GM10847 (cell line): ENCODE measurements around the gene GOLIM4.

Experiments
- POLR2A ChIP-seq: IDR thresholded peaks from 2 replicates; pipeline ENCODE4 v1.6.1; 2011; ENCODE audit not compliant: insufficient read length; ENCODE audit errors: extremely low read depth

The GOLIM4 gene

DNA sequence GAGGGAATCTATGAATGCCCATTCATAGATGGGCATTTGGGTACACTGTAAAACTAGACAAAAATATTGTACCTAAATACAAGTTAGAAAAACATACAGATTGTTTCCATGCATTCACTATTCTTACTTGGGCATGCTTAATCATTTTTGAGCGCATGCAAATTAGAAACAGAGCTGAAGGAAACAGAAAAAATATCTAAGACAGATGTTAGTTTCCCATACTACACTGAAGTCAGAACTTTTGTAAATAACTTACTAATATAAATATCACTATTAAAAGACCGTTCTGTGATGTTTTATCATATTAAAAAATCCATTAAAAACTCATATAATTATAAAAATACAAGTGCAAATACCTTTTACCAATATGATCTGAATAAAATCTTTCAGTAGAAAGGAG lies 58.7 kb downstream of the GOLIM4 start:
- no peak for TF ChIP-seq POLR2A

DNA sequence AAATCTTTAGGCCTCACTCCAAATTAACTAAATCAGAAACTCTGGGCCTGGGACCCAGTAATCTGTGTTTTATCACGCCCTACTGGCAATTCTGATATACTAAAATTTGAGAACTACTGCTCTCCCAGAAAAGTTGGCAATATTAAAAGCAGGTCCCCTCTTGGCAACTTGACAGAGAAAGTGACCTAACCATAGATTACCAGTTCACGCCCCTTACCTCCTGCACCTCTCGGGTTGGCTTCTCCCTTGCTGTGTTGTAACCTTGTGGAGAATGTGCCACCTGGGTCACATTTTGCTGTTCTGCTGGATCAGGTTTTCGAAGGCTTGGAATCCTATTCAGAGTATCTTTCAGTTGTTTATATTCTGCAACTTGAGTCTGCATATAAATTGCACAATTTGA lies 59.1 kb downstream of the GOLIM4 start:
- TF ChIP-seq POLR2A: no peak

DNA sequence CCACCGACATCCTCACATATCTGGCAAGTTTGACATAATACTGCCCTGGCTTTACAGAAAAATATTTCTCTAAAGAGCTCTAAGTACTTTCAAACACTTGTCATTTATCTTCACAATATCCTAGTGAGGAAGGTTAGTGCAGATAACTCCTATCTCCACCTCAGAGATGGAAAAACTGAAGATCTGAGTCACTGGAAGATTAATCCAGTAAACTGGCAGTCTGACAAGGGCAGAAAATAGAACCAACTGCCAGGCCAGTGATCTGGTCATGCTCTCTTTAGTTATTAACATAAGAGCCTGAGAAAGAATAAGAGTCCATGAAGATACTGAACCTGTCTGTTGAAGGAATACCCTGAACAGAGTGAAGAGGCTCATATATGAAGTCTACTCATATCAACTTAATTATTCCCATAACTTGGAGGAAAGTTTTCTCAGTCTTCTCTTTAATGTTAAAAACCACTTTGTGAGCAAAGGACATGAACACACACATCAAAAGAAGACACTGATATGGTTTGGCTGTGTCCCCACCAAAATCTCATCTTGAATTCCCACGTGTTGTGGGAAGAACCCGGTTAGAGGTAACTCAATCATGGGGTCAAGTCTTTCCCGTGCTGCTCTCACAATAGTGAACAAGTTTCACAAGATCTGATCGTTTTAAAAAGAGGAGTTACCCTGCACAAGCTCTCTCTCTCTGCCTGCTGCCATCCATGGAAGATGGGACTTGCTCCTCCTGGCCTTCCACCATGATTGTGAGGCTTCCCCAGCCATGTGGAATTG lies 61.4 kb downstream of the GOLIM4 start:
- no peak for TF ChIP-seq POLR2A

DNA sequence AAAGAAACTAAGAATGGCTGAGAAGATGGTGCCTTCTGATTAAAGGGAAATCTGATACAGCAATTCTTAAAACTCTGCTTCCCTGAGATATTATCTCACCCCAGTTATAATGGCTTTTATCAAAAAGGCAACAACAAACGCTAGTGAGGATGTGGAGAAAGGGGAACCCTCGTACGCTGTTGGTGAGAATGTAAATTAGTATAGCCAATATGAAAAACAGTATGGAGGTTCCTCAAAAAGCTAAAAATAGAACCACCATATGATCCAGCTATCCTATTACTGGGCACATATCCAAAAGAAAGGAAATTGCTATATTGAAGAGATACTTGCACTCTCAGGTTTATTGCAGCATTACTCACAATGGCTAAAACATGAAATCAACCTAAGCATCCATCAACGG lies 65.1 kb downstream of the GOLIM4 start:
- TF ChIP-seq POLR2A: no peak

DNA sequence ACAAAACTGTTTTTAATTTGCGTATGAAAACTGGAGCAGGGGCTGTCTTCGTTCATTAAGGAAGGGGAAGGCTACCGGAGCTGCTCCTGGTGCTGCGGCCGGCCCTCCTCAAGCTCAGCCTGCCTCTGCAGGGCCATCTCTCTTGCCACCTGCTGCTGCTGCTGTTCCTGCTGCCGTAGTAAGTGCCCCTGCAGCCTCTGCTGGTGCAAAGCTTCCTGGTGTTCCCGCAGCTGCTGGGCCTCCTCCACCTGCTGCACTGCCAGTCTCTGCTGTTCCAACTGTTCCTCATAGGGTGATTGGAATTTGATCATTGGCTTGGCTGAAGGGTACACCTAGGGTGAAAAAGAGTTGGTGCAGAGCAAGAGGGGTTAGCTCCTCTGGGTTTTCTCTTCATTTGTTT lies 66.0 kb downstream of the GOLIM4 start:
- no peak for TF ChIP-seq POLR2A

DNA sequence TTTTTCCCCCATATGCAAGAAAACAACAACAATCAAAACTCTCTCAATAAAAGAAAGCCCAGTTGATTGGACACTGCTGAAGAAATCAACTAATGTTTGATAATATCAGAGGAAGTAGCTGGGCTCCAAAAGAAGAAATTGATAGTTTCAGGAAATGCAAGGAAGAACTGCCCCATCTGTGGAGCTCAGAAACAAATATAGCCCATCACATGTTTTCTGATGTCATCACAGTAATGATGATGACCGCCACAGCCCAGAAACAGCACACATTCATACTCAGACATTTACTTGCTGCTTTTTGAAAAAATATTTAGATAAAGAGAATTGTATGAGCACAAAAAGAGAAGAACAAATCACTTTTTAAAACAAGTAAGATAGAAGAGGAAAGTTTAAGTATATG lies 67.6 kb downstream of the GOLIM4 start:
- TF ChIP-seq POLR2A: no peak

DNA sequence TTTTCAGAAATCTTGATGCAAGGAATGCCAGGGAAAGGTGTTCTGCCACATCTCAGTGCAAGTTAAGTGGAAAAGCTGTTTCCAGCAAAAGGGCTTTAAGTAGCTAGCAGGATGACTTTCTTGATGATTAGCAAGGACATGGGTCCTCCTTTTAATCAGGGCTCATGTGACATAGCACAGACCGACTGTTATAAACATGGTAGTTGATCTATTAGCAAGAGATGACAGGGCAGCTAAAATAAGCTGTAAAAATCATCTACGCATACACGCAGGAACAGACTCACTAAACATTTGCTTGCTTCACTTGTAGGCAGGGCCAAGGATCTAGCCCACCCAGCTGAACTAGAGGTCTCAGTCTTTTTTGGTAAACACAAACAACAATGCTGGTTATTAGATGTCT lies 69.0 kb downstream of the GOLIM4 start:
- TF ChIP-seq POLR2A: no peak

DNA sequence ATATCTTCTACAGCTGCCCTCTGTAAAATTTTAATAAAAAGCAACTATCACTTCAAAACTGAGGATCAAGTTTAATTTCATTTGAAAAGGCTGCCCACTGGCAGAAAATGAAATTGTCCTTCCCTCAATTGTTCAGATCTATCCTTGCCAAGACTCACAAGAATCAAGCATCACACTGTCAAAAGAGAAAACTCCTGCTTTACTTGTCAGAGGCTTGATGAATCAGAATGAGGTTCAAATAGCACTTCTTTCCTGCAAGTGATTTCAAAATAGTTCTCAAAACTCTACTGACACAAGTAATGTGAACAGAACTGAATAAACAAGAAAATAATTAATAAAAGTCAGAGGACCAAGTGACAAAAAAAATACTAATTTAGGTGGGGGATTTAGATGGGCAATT lies 70.6 kb downstream of the GOLIM4 start:
- no peak for TF ChIP-seq POLR2A

DNA sequence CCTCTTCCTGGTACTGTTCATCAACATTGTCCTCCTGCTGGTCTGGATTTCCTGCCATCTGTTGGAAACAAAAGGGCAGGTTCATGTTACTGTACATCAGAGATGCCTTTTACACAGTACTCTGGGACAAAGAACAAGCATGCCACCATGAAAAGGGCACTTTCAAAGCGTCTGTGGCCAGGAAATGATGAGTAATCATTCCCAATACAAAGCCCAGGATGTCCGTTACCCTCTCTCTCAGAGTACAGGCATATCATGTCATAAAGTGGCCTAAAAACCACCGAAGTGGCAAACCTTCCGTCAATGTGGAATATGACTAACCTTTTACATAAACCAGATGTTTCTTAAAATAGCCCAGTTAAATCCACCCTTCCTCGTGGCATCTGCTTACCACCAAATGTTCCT lies 71.2 kb downstream of the GOLIM4 start:
- no peak for TF ChIP-seq POLR2A

DNA sequence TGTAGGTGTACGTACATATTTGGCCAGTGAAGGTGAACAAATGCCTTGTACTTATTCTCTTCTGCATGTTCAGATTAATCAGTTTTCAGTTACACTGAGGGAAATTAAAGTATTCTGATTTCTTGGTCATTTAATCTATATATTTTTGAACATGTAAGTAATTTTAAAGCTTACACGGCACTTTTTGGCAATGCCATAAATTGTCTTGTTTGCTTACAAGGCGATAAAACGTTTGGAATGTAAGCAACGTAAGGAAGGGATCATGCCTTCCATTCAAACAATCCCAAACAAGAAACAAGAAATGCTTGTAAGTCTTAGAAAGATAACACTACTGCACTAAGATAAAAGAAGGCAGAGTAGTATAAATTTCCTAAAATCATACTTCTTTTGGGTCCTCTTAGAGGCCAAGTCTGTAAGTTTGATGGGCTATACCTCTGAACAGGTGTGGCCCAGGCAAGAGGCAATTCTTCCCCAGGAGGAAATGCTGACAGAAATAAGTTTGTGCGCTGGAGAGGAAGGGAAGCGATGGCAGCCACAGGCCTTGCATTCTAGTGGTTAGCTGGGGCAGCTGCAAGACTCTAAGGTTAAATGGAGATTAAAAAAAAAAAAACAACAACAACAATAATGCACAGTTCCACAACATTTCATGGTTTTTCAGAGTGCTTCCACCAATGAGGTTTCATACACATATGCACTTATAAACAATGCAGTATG lies 73.8 kb downstream of the GOLIM4 start:
- TF ChIP-seq POLR2A: no peak

DNA sequence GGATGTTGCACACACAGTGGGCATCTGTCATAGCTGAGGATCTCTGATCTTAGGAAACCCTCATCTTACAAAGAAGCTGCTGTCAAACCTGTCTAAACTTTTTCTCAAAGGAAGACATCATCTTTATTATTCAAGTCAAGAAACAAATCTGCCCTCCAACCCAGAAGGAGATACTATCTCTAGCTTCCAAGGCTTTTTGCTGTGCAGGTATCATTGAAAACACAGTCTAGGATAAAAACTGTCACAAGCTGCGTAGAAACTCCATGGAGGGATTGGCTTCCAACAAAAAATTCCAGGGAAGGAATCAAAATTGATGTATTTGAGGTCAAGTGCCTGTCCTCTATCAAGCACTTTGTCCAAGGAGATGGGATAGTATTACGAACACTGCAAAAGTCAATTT lies 89.1 kb downstream of the GOLIM4 start:
- no peak for TF ChIP-seq POLR2A

DNA sequence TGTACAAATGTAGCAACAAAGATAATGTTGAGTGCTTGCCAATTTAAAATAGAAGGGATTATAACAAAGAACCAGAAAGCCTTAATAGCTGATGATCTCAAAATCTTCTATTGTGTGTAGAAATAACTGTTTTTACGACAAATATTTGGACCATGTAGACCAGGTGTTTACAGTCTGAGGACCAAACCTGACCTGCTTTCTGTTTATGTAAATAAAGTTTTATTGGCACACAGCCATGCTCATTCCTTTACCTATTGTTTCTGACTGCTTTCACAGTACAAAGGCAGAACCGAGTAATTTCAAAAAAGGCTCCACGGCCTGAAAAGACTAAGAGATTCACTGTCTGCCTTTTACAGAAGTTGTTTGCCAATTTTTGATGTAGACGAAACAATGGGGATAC lies 91.8 kb downstream of the GOLIM4 start:
- TF ChIP-seq POLR2A: no peak

DNA sequence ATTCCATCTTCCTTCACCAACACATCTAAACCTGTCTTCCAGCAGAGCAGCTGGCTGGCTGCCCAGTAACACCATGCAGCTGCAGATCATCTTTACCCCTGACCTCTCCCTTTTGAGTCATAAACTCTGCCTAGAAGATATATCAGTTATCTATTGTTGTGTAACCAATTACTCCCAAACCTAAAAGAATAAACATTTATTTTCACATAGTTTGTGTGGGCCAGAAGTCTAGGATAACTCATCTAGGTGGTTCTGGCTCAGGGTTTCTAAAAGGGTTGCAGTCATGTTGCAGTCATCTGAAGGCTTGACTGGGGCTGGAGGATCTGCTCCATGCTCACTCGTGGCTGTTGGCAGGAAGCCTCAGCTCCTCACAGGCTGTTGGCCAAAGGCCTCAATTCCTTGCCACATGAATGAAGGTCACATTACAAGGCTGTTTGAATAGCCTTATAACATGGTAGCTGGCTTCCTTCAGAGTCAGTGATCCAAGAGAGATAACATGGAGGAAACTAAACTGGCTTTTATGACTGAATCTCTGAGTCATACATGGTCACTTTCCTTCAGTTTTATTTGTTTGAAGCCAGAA lies 92.8 kb downstream of the GOLIM4 start:
- no peak for TF ChIP-seq POLR2A

DNA sequence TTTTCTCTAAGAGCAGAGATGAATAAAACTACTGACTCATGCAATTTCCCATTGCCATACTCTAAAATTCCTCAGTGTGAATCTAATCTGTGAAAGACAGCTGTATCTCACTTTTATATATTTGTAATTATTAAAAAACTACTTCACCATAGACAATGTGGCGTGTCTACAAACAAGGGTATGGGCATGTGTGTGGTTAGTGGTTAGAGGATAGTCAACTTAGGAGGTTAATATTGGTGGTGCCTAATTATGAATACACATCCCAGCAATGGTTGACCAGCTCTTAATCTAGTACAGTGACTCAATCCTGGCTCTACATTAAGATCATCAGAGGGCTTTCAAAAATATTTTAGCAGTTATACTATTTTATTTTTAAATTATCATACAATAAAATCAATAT lies 94.5 kb downstream of the GOLIM4 start:
- TF ChIP-seq POLR2A: no peak

DNA sequence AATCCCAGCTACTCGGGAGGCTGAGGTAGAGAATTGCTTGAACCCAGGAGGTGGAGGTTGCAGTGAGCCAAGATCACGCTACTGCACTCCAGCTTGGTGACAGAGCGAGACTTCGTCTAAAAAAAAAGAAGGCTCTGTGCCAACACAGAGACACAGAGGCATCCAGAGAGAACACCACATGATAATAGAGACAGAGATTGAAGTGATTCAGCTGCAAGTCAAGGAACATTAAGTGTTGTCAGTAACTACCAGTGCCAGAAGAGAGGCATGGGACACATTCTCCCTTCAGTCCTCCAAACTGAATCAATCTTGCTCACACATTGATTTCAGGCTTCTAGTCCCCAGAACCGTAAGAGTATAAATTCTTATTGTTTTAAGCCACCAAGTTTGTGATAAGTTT lies 97.5 kb downstream of the GOLIM4 start:
- TF ChIP-seq POLR2A: no peak

DNA sequence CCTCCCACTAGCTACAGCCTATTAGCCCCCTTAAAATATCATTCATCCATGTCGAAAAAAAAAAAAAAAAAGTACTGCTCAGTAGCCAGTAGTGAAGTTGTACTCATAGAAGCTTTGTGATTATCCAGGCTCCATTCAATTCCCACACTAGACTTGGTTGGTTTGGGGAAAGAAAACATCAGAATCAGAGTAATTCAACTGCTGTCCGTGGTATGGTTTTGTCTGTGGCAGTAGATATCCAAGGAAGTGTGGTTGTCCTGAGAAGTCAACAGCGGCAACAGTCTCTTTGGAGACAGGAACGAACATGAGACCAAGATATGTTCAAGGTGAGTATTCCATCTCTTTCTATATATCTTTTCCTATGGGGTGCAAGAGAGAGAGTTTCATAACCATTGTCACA lies 99.2 kb downstream of the GOLIM4 start:
- no peak for TF ChIP-seq POLR2A

DNA sequence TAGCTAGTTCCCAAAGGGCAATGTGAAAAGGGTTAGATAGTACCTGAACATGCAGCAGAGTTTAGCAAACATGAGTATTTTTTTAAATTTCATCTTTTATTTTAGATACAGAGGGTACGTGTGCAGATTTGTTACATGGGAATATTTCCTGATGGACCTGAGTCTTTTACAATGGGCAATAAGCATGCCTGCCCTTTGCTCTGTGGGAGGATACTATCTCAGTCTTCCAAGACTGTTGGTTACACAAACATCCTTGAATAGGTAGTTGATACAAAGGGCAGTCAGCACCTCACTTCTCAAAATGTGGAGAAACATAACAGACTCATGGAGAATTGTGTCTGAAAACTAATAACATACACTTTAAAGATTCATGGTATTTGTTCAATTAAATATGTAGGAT lies 103.3 kb downstream of the GOLIM4 start:
- no peak for TF ChIP-seq POLR2A

DNA sequence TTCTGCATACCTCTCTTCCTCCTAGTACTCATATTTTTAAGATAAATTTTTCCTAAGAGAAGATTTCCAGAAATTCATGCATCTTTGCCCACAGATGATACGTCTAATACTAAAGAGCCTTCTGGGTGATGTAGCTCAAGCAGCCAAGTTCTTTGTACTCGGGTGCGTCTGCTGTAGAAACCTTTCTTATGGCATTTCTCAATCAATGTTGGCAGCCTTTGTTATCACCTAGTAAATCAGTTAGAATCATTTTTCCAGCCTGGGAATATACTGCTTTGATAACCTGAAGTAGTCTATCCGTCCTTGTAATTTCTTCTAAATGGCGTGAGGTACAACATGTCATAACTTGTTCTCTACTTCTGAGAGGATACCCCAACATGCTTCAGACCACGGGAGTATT lies 104.5 kb downstream of the GOLIM4 start:
- TF ChIP-seq POLR2A: no peak
